Hepatocyte (in vitro differentiated cells): ENCODE results near the gene THAP8. TPM values are rescaled to one million over a fixed set of nuclear protein-coding genes. Genes with fewer than 3 reads are reported as not detected.
A peak's percentile ranks its signal among the peaks of the same experiment; 100 is the strongest.

Source experiments
- DNase-seq: peaks from one replicate; pipeline ENCODE4 v3.0.0-alpha.2; 2016; ENCODE audit warnings: low spot score
- H2AFZ ChIP-seq: fragments of 200-600 bp; sonication (generic); 2 replicates; pipeline ENCODE4 v1.6.0; 2016; ENCODE audit warnings: antibody characterized with exemption, mild to moderate bottlenecking
- H3K27ac ChIP-seq: fragments of 200-600 bp; sonication (generic); 2 replicates; pipeline ENCODE4 v1.5.1; 2016; ENCODE audit warnings: mild to moderate bottlenecking
- H3K27me3 ChIP-seq: fragments of 200-600 bp; sonication (generic); 2 replicates; pipeline ENCODE4 v1.6.1; 2016
- H3K36me3 ChIP-seq: fragments of 200-600 bp; sonication (generic); replicated peaks from 2 replicates; pipeline ENCODE4 v1.5.1; 2016; ENCODE audit warnings: low read depth; ENCODE audit not compliant: insufficient read depth
- H3K4me1 ChIP-seq: fragments of 200-600 bp; sonication (generic); 2 replicates; pipeline ENCODE4 v1.5.1; 2016; ENCODE audit warnings: mild to moderate bottlenecking, moderate library complexity; ENCODE audit not compliant: insufficient read depth
- H3K4me2 ChIP-seq: fragments of 200-600 bp; sonication (generic); 2 replicates; pipeline ENCODE4 v1.6.0; 2016
- H3K4me3 ChIP-seq: fragments of 200-600 bp; sonication (generic); 2 replicates; pipeline ENCODE4 v1.5.1; 2016; ENCODE audit warnings: mild to moderate bottlenecking
- H3K79me2 ChIP-seq: fragments of 200-600 bp; sonication (generic); 2 replicates; pipeline ENCODE4 v1.6.0; 2017; ENCODE audit warnings: mild to moderate bottlenecking
- H3K9me2 ChIP-seq: fragments of 200-600 bp; sonication (generic); replicated peaks from 2 replicates; pipeline ENCODE4 v1.6.0; 2017; ENCODE audit warnings: mild to moderate bottlenecking; ENCODE audit not compliant: insufficient read depth
- H3K9me3 ChIP-seq: fragments of 200-600 bp; sonication (generic); 2 replicates; pipeline ENCODE4 v1.5.1; 2016; ENCODE audit warnings: low read depth, mild to moderate bottlenecking
- H4K20me1 ChIP-seq: fragments of 200-600 bp; sonication (generic); 2 replicates; pipeline ENCODE4 v1.6.0; 2016; ENCODE audit warnings: mild to moderate bottlenecking; ENCODE audit not compliant: insufficient read depth, poor library complexity, severe bottlenecking
- CTCF ChIP-seq: fragments of 200-600 bp; sonication (generic); IDR thresholded peaks from 2 replicates; pipeline ENCODE4 v1.5.1; 2016; ENCODE audit warnings: antibody characterized with exemption, mild to moderate bottlenecking; ENCODE audit not compliant: poor library complexity
- EZH2 ChIP-seq: fragments of 200-600 bp; sonication (generic); IDR thresholded peaks from 2 replicates; pipeline ENCODE4 v1.6.1; 2016; ENCODE audit warnings: antibody characterized with exemption, mild to moderate bottlenecking, borderline replicate concordance
- EZH2phosphoT487 ChIP-seq: fragments of 200-600 bp; sonication (generic); IDR thresholded peaks from one replicate; pipeline ENCODE4 v1.6.1; 2018; ENCODE audit warnings: antibody characterized with exemption, mild to moderate bottlenecking, low read depth, moderate library complexity; ENCODE audit not compliant: unreplicated experiment, severe bottlenecking
- WGBS: methylation state at CpG from one replicate; pipeline ENCODE4 v1.1.6; 2016; ENCODE audit warnings: low lambda C conversion rate; ENCODE audit errors: missing lambda C conversion rate; 5-methylcytosine and 5-hydroxymethylcytosine counted together
- polyA plus RNA-seq: library from polyadenylated mRNA; unstranded; fragments of >200 nt; fragmentation: Nextera tagmentation; extraction: Ambion mirVana; gene quantifications from 2 replicates; pipeline ENCODE4 v1.2.1, GENCODE V29; 2016
- total RNA-seq: library from RNA; depleted of rRNA; stranded (reverse); fragments of >200 nt; gene quantifications from 2 replicates; pipeline ENCODE4 v1.2.3, GENCODE V29; 2014

THAP8 gene
- total and polyA plus RNA-seq, 2 experiments from 2014 or later, result 4.5 to 23.1 TPM

DNA sequence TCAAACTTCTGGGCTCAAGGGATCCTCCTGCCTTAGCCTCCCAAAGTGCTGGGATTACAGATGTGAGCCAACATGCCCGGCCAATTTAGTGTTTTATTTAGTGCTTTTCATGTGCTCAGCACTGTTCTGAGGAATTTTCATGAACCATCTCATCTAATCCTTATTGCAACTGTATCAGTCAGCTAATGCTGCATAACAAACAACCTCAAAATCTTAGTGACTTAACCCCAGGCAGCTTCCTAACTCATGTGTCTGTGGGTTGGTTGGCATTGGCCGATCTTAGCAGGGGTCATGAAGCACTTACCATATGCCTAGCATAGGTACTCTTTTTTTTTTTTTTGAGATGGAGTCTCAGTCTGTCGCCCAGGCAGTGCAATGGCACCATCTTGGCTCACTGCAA, 65.3 kb downstream of the THAP8 start:
- no peak overlapping the region for H2AFZ ChIP-seq
- H4K20me1 ChIP-seq, result no peaks in the 10 kb centered on the region
- H3K9me3 ChIP-seq, result no peaks in the 10 kb centered on the region
- no peaks in the 10 kb centered on the region for H3K36me3 ChIP-seq
- no peak overlapping the region for H3K4me2 ChIP-seq
- no peak overlapping the region for H3K27ac ChIP-seq
- H3K27me3 ChIP-seq, result peaks cover 28% of the 10 kb centered on the region
- no peak overlapping the region for H3K4me3 ChIP-seq
- WGBS, result 84% methylated on average over 3 of the region's 3 CpGs
- no peak for DNase-seq
- H3K4me1 ChIP-seq, result no peaks in the 10 kb centered on the region
- no peaks in the 10 kb centered on the region for H3K9me2 ChIP-seq
- no peak for TF ChIP-seq CTCF
- no peak for TF ChIP-seq EZH2
- no peak for TF ChIP-seq EZH2phosphoT487
- no peaks in the 10 kb centered on the region for H3K79me2 ChIP-seq

DNA sequence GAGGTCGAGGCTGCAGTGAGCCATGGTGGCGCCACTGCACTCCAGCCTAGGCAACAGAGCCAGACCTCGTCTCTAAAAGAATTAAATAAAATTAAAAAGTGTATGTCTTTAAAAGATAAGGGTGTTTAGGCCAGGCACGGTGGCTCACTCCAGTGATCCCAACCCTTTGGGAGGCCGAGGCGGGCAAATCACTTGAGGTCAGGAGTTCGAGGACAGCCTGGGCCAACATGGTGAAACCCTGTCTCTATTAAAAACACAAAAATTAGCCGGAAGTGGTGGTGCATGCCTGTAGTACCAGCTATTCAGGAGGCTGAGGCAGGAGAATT, 66.6 kb downstream of the THAP8 start:
- TF ChIP-seq EZH2phosphoT487, result no peak
- TF ChIP-seq EZH2, result no peak
- Histone ChIP-seq H3K27ac (no peak overlapping the region), H4K20me1 (no peaks in the 10 kb centered on the region), H3K4me1 (no peaks in the 10 kb centered on the region), H3K4me2 (peak overlapping the region; percentile 96), H3K4me3 (no peak overlapping the region), H3K36me3 (no peaks in the 10 kb centered on the region), H3K9me3 (no peaks in the 10 kb centered on the region), H3K27me3 (peaks cover 28% of the 10 kb centered on the region), H2AFZ (peak overlapping the region; percentile 35), H3K79me2 (no peaks in the 10 kb centered on the region), H3K9me2 (no peaks in the 10 kb centered on the region)
- no peak for DNase-seq
- WGBS, result 32% methylated on average over 8 of the region's 8 CpGs

DNA sequence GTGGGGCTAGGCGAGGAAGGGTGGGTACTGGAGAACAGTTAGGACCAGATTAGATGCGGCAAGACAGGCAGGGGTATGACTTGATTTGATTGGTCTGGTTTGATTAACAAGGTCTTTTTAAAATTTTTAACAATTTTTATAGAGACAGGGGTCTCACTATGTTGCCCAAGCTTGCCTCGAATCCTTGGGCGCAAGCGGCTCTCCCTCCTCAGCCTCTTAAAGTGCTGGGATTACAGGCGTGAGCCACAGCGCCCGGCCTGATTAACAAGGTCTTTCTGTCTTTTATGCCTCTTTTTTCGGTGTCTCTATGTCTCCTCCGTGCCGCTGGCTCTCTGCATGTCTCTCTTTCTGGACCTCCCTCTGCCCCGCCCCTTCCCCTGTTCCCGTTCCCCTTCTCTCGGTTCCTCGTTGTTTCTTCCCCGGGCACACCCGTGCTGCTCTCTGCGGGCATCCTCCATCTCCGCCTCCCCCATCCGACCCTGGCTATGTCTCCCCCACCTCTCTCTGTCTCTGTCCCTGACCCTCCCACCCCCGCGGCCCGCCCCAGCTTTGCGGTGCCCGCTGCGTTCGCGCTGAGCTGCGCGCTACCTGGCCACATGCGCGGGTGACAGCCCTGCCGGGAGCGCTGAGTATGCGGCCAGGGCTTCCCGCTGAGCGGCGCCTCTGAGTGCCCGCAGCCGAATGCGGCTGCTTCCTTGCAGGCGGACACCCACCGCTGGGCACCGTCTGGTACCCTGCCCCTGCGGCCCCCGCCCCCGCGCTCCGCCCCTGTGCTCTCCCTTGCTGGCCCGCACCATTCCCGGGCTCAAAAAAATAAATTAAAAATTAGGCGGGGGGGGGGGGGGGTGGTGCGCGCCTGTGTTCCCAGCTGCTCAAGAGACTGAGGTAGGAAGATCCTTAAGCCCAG, 67.2 kb downstream of the THAP8 start:
- Histone ChIP-seq H3K27me3 (peaks cover 28% of the 10 kb centered on the region), H2AFZ (peak overlapping the region; percentile 35), H3K9me2 (no peaks in the 10 kb centered on the region), H4K20me1 (no peaks in the 10 kb centered on the region), H3K9me3 (no peaks in the 10 kb centered on the region), H3K27ac (no peak overlapping the region), H3K4me3 (no peak overlapping the region), H3K79me2 (no peaks in the 10 kb centered on the region), H3K36me3 (no peaks in the 10 kb centered on the region), H3K4me2 (peak overlapping the region; percentile 96), H3K4me1 (no peaks in the 10 kb centered on the region)
- peak; percentile 34 for DNase-seq
- TF ChIP-seq EZH2phosphoT487 (no peak), EZH2 (no peak), CTCF (peak; percentile 20)
- WGBS, result 13% methylated on average over 37 of the region's 54 CpGs

DNA sequence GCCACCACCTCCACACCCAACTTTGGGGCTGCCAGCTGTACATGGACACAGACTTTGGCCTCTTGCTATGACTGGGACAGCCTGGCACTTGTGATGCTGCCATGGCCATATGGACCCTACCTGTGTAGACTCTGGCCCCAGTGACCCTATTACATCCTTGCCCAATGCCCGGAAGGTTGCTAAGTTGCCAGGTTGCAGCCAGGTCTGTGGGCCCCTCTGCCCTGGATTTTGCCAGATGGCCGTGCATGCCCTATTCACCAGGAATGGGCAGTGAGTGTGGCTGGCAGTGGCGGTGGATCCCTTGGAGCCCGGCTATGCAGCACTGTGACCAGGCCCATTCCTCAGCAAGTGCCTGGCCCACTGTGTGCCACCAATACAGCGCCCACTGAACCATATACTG, 68.0 kb downstream of the THAP8 start:
- DNase-seq, result no peak
- TF ChIP-seq EZH2phosphoT487 (no peak), EZH2 (no peak), CTCF (no peak)
- Histone ChIP-seq H3K79me2 (no peaks in the 10 kb centered on the region), H2AFZ (no peak overlapping the region), H3K9me3 (no peaks in the 10 kb centered on the region), H3K4me2 (no peak overlapping the region), H4K20me1 (no peaks in the 10 kb centered on the region), H3K4me3 (no peak overlapping the region), H3K27ac (no peak overlapping the region), H3K9me2 (no peaks in the 10 kb centered on the region), H3K36me3 (no peaks in the 10 kb centered on the region), H3K27me3 (peaks cover 34% of the 10 kb centered on the region), H3K4me1 (no peaks in the 10 kb centered on the region)
- WGBS, result 93% methylated on average over 5 of the region's 5 CpGs

Other genes with a start within 250 kb of the THAP8 start
- gene PRODH2, start 241.4 kb downstream of the THAP8 start, total RNA-seq, result 5.1 and 6.8 TPM in 2 replicates
- gene PRODH2, start 241.4 kb downstream of the THAP8 start, polyA plus RNA-seq, result 7.1 and 13.9 TPM in 2 replicates
- gene NPHS1, start 201.8 kb downstream of the THAP8 start, total RNA-seq, result 0.30 and 0.36 TPM in 2 replicates
- 0.15 and 0.76 TPM in 2 replicates for gene NPHS1, start 201.8 kb downstream of the THAP8 start, polyA plus RNA-seq
- gene KIRREL2, start 197.4 kb downstream of the THAP8 start, total RNA-seq, result 0.12 and 1.4 TPM in 2 replicates
- gene KIRREL2, start 197.4 kb downstream of the THAP8 start, polyA plus RNA-seq, result 0.64 and 2.3 TPM in 2 replicates
- 19.8 and 29.0 TPM in 2 replicates for gene APLP1, start 185.7 kb downstream of the THAP8 start, total RNA-seq
- 115 and 147 TPM in 2 replicates for gene APLP1, start 185.7 kb downstream of the THAP8 start, polyA plus RNA-seq
- 2.7 and 3.9 TPM in 2 replicates for gene NFKBID, start 153.7 kb downstream of the THAP8 start, total RNA-seq
- 7.3 and 10.8 TPM in 2 replicates for gene NFKBID, start 153.7 kb downstream of the THAP8 start, polyA plus RNA-seq
- 0.97 and 1.4 TPM in 2 replicates for gene HCST, start 151.8 kb downstream of the THAP8 start, total RNA-seq
- gene HCST, start 151.8 kb downstream of the THAP8 start, polyA plus RNA-seq, result 3.9 and 4.8 TPM in 2 replicates
- gene TYROBP, start 146.0 kb downstream of the THAP8 start, total RNA-seq, result 2.8 and 5.9 TPM in 2 replicates
- 2.9 and 4.9 TPM in 2 replicates for gene TYROBP, start 146.0 kb downstream of the THAP8 start, polyA plus RNA-seq
- 4.7 and 5.3 TPM in 2 replicates for gene LRFN3, start 117.9 kb downstream of the THAP8 start, total RNA-seq
- gene LRFN3, start 117.9 kb downstream of the THAP8 start, polyA plus RNA-seq, result 15.6 and 19.2 TPM in 2 replicates
- 34.4 and 36.5 TPM in 2 replicates for gene SDHAF1, start 59.1 kb downstream of the THAP8 start, total RNA-seq
- 23.9 and 28.6 TPM in 2 replicates for gene SDHAF1, start 59.1 kb downstream of the THAP8 start, polyA plus RNA-seq
- gene SYNE4, start 45.5 kb downstream of the THAP8 start, total RNA-seq, result 6.5 and 8.9 TPM in 2 replicates
- 19.8 and 21.1 TPM in 2 replicates for gene SYNE4, start 45.5 kb downstream of the THAP8 start, polyA plus RNA-seq
- gene ALKBH6, start 40.1 kb downstream of the THAP8 start, total RNA-seq, result 14.2 and 24.1 TPM in 2 replicates
- gene ALKBH6, start 40.1 kb downstream of the THAP8 start, polyA plus RNA-seq, result 31.1 and 33.7 TPM in 2 replicates
- gene CLIP3, start 21.4 kb downstream of the THAP8 start, total RNA-seq, result 5.1 and 12.8 TPM in 2 replicates
- gene CLIP3, start 21.4 kb downstream of the THAP8 start, polyA plus RNA-seq, result 19.5 and 21.8 TPM in 2 replicates
- gene WDR62, start 612 bp upstream of the THAP8 start, total RNA-seq, result 1.8 and 2.1 TPM in 2 replicates
- gene WDR62, start 612 bp upstream of the THAP8 start, polyA plus RNA-seq, result 1.2 and 4.6 TPM in 2 replicates
- not detected in 2 replicates for gene OVOL3, start 56.9 kb upstream of the THAP8 start, total RNA-seq
- gene OVOL3, start 56.9 kb upstream of the THAP8 start, polyA plus RNA-seq, result not detected in 2 replicates
- 19.3 and 21.7 TPM in 2 replicates for gene POLR2I, start 60.6 kb upstream of the THAP8 start, total RNA-seq
- gene POLR2I, start 60.6 kb upstream of the THAP8 start, polyA plus RNA-seq, result 104 and 115 TPM in 2 replicates
- 108 and 123 TPM in 2 replicates for gene TBCB, start 61.2 kb upstream of the THAP8 start, total RNA-seq
- 149 and 179 TPM in 2 replicates for gene TBCB, start 61.2 kb upstream of the THAP8 start, polyA plus RNA-seq
- gene CAPNS1, start 85.8 kb upstream of the THAP8 start, total RNA-seq, result 199 and 268 TPM in 2 replicates
- gene CAPNS1, start 85.8 kb upstream of the THAP8 start, polyA plus RNA-seq, result 320 and 346 TPM in 2 replicates
- gene COX7A1, start 98.2 kb upstream of the THAP8 start, total RNA-seq, result not detected in 2 replicates
- not detected in 2 replicates for gene COX7A1, start 98.2 kb upstream of the THAP8 start, polyA plus RNA-seq
- gene ZNF565, start 160.4 kb upstream of the THAP8 start, total RNA-seq, result 3.5 and 8.1 TPM in 2 replicates
- 3.0 and 7.9 TPM in 2 replicates for gene ZNF565, start 160.4 kb upstream of the THAP8 start, polyA plus RNA-seq
- 80.5 and 106 TPM in 2 replicates for gene ZNF146, start 160.8 kb upstream of the THAP8 start, total RNA-seq
- 39.7 and 46.4 TPM in 2 replicates for gene ZNF146, start 160.8 kb upstream of the THAP8 start, polyA plus RNA-seq